HUES64 (cell line): Measurements from ENCODE around the gene LMNTD1.
A peak's percentile ranks its signal among the peaks of the same experiment; 100 is the strongest.

Experiments
- H3K27ac ChIP-seq: 2 replicates; pipeline ENCODE4 v1.7.0; 2013; ENCODE audit warnings: low read depth, low read length, inconsistent platforms
- H3K27me3 ChIP-seq: 2 replicates; pipeline ENCODE4 v1.6.1; 2013; ENCODE audit warnings: mild to moderate bottlenecking, low read length; ENCODE audit not compliant: insufficient read depth
- H3K36me3 ChIP-seq: 2 replicates; pipeline ENCODE4 v1.6.1; 2013; ENCODE audit warnings: mild to moderate bottlenecking, low read length; ENCODE audit not compliant: insufficient read depth
- H3K4me1 ChIP-seq: 2 replicates; pipeline ENCODE4 v1.6.1; 2013; ENCODE audit warnings: mild to moderate bottlenecking, low read length, moderate library complexity; ENCODE audit not compliant: insufficient read depth
- H3K4me3 ChIP-seq: 2 replicates; pipeline ENCODE4 v1.5.1; 2013; ENCODE audit warnings: mild to moderate bottlenecking, low read length, moderate library complexity
- H3K9ac ChIP-seq: 2 replicates; pipeline ENCODE4 v1.6.1; 2013; ENCODE audit warnings: mild to moderate bottlenecking, low read depth, low read length
- H3K9me3 ChIP-seq: 2 replicates; pipeline ENCODE4 v1.6.1; 2013; ENCODE audit warnings: low read depth, low read length; ENCODE audit not compliant: insufficient read depth
- WGBS: fragments of 150-250, 120-280 bp; methylation state at CpG from one replicate; pipeline ENCODE4 v1.1.7; 2013; ENCODE audit warnings: missing lambda C conversion rate; 5-methylcytosine and 5-hydroxymethylcytosine counted together

LMNTD1 gene

GRCh38 chr12:25456474-25456873 is 96.6 kb downstream of the LMNTD1 start:
- Histone ChIP-seq H3K27ac (no peak overlapping the region), H3K36me3 (no peaks in the 10 kb centered on the region), H3K9me3 (peaks cover 3% of the 10 kb centered on the region; the same call in 1 of the 2 replicates), H3K27me3 (no peaks in the 10 kb centered on the region), H3K4me3 (no peak overlapping the region), H3K4me1 (no peaks in the 10 kb centered on the region), H3K9ac (no peak overlapping the region)
- WGBS, result 88% methylated on average over 4 of the region's 4 CpGs

- WGBS, result 90% methylated on average over 2 of the region's 2 CpGs
- Histone ChIP-seq H3K27me3 (no peaks in the 10 kb centered on the region), H3K27ac (no peak overlapping the region), H3K36me3 (no peaks in the 10 kb centered on the region), H3K9me3 (peaks cover 3% of the 10 kb centered on the region; the same call in 1 of the 2 replicates), H3K4me3 (no peak overlapping the region), H3K9ac (no peak overlapping the region), H3K4me1 (no peaks in the 10 kb centered on the region)
Measured at GRCh38 chr12:25455696-25456095, 97.4 kb downstream of the LMNTD1 start.

GRCh38 chr12:25449007-25449406 is 104.1 kb downstream of the LMNTD1 start:
- Histone ChIP-seq H3K4me3 (no peak overlapping the region), H3K4me1 (no peaks in the 10 kb centered on the region; the same call in 1 of the 2 replicates), H3K36me3 (no peaks in the 10 kb centered on the region), H3K27me3 (no peaks in the 10 kb centered on the region), H3K9me3 (no peaks in the 10 kb centered on the region), H3K27ac (no peak overlapping the region), H3K9ac (no peak overlapping the region)

GRCh38 chr12:25447046-25447445 is 106.0 kb downstream of the LMNTD1 start:
- WGBS, result 97% methylated on average over 3 of the region's 3 CpGs
- Histone ChIP-seq H3K27ac (no peak overlapping the region), H3K9ac (no peak overlapping the region), H3K4me1 (no peaks in the 10 kb centered on the region; the same call in 1 of the 2 replicates), H3K9me3 (no peaks in the 10 kb centered on the region), H3K4me3 (no peak overlapping the region), H3K27me3 (no peaks in the 10 kb centered on the region), H3K36me3 (no peaks in the 10 kb centered on the region)

DNA sequence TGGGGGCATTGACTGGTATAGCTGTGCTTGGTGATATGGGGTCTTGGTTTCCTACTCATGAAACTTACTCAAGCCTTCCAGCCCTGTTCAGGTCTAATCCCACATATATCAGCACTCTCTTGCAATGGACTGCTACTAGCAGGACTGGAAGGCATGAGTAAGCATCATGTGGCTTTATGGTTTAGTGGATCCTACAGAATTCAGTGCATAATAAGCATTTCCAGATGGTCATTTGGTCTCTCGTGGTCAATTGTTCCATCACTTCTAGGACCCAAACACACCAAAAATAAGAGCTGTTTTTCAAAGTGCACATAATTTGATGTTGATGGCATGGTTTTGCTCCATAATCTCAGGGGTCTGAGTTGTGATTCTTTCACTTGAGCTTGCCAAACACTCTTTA is 114.4 kb downstream of the LMNTD1 start:
- Histone ChIP-seq H3K9ac (no peak overlapping the region), H3K36me3 (no peaks in the 10 kb centered on the region), H3K27me3 (no peaks in the 10 kb centered on the region), H3K4me1 (peaks cover 6% of the 10 kb centered on the region; the same call in 1 of the 2 replicates), H3K4me3 (no peak overlapping the region), H3K27ac (no peak overlapping the region), H3K9me3 (no peaks in the 10 kb centered on the region)
- 100% methylated on average over 1 of the region's 1 CpG for WGBS

DNA sequence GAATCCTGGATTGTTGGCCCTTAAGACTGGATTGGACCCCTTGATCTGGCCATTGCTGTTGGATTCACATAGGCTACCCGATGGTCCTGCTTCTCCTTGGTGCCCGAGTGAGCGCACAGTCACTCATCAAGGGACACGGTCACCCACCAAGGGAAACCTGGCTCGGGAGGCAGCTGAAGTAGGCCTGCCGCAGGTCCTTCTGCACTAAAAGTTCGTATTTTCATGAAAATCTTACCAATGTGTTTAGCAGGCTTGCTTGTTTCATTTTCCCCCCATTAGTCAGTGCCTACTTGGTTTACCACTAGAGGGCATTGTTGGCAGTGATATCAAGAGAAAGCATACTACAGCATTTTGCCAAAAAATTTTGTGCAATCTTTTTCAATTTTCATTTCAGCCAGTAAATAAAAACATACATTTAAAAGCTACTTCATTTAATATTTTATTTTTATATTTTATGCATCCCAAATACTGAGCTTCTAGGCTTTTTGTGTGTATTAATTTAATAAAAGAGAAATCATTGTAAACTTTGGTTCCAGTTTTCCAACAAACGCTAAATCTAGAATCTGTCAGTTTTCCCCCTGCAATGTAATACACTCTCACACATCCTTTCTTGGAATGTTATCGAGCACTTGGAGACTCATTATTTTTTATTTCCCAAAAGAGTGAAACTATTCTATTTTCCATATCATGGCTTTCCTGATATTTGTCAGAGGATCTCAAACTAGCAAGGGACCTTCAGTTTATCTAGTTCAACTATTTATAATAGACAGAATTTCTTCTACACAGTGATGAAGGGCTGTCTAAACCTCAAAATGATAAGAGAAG is 116.7 kb downstream of the LMNTD1 start:
- Histone ChIP-seq H3K36me3 (no peaks in the 10 kb centered on the region), H3K9me3 (no peaks in the 10 kb centered on the region), H3K27me3 (no peaks in the 10 kb centered on the region), H3K27ac (no peak overlapping the region), H3K9ac (no peak overlapping the region), H3K4me1 (peaks cover 17% of the 10 kb centered on the region), H3K4me3 (no peak overlapping the region)
- 61% methylated on average over 9 of the region's 9 CpGs for WGBS

- H3K27ac ChIP-seq, result no peak overlapping the region
- H3K27me3 ChIP-seq, result no peaks in the 10 kb centered on the region
- H3K9me3 ChIP-seq, result no peaks in the 10 kb centered on the region
- WGBS, result 100% methylated on average over 1 of the region's 3 CpGs
- no peak overlapping the region for H3K9ac ChIP-seq
- H3K4me3 ChIP-seq, result no peak overlapping the region
- peaks cover 17% of the 10 kb centered on the region for H3K4me1 ChIP-seq
- no peaks in the 10 kb centered on the region for H3K36me3 ChIP-seq
Measured at GRCh38 chr12:25435431-25435830, 117.7 kb downstream of the LMNTD1 start.

DNA sequence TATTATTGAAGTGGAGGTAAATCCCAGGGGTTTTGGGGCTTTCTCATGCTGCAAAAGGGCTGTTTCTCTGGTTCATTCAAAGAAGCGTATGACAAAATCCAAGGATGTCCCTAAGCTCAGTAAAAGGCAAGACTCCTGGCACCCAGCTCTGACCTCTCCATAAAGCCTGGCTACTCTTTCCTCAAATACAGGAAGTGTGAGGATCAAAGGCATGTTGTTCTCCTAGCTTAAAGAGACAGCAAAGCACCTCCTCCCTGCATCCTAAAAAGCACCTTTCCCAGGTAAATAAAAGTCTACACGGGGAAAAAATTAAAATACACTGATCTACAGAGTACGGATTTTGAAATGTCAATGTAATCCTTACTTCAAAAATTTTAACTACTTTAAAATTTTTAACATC is 118.6 kb downstream of the LMNTD1 start:
- Histone ChIP-seq H3K27me3 (no peaks in the 10 kb centered on the region), H3K27ac (no peak overlapping the region), H3K4me3 (no peak overlapping the region)

GRCh38 chr12:25433581-25434325 is 119.3 kb downstream of the LMNTD1 start:
- Histone ChIP-seq H3K9ac (no peak overlapping the region), H3K4me3 (no peak overlapping the region), H3K27me3 (no peaks in the 10 kb centered on the region), H3K36me3 (no peaks in the 10 kb centered on the region), H3K4me1 (peaks cover 17% of the 10 kb centered on the region), H3K9me3 (no peaks in the 10 kb centered on the region), H3K27ac (no peak overlapping the region)
- WGBS, result 83% methylated on average over 2 of the region's 3 CpGs

More for the DNA sequence above, 118.6 kb downstream of the LMNTD1 start:
- Histone ChIP-seq H3K9me3 (no peaks in the 10 kb centered on the region), H3K4me1 (peaks cover 17% of the 10 kb centered on the region), H3K9ac (0 out of 2 replicates have a peak overlapping the region, but pooled peaks have one; percentile 20), H3K36me3 (no peaks in the 10 kb centered on the region)
- 79% methylated on average over 3 of the region's 3 CpGs for WGBS

- Histone ChIP-seq H3K36me3 (no peaks in the 10 kb centered on the region), H3K27me3 (no peaks in the 10 kb centered on the region), H3K9me3 (no peaks in the 10 kb centered on the region), H3K27ac (no peak overlapping the region), H3K4me3 (no peak overlapping the region), H3K4me1 (peaks cover 17% of the 10 kb centered on the region), H3K9ac (no peak overlapping the region)
Measured at GRCh38 chr12:25433024-25433423, 120.1 kb downstream of the LMNTD1 start.
